Skeletal muscle satellite cell (primary cell): ENCODE results near the gene ZNF581.

ENCODE experiments used
- H3K27me3 ChIP-seq: 2 replicates; pipeline ENCODE4 v1.7.0; 2013; ENCODE audit warnings: low read length; ENCODE audit not compliant: control insufficient read depth, insufficient read depth
- H3K36me3 ChIP-seq: 2 replicates; pipeline ENCODE4 v1.7.0; 2013; ENCODE audit warnings: mild to moderate bottlenecking, control low read depth, low read length; ENCODE audit not compliant: insufficient read depth
- H3K4me1 ChIP-seq: 2 replicates; pipeline ENCODE4 v1.7.0; 2013; ENCODE audit warnings: low read length; ENCODE audit not compliant: control insufficient read depth, insufficient read depth
- H3K4me2 ChIP-seq: 2 replicates; pipeline ENCODE4 v1.7.0; 2013; ENCODE audit warnings: mild to moderate bottlenecking, low read length
- H3K4me3 ChIP-seq: 2 replicates; pipeline ENCODE4 v1.7.0; 2013; ENCODE audit warnings: low read length
- H3K9ac ChIP-seq: 2 replicates; pipeline ENCODE4 v1.7.0; 2013; ENCODE audit warnings: mild to moderate bottlenecking, low read depth, low read length, moderate library complexity
- H3K9me3 ChIP-seq: replicated peaks from 2 replicates; pipeline ENCODE4 v1.7.0; 2013; ENCODE audit warnings: mild to moderate bottlenecking, control low read depth, low read length

Gene ZNF581

GRCh38 chr19:55636723-55637122, 6.7 kb upstream of the ZNF581 start:
- Histone ChIP-seq H3K9me3 (no peaks in the 10 kb centered on the region), H3K36me3 (no peaks in the 10 kb centered on the region), H3K4me1 (peaks cover 27% of the 10 kb centered on the region), H3K4me3 (peak overlapping the region; percentile 85), H3K9ac (no peak overlapping the region), H3K4me2 (peak overlapping the region; percentile 87), H3K27me3 (no peaks in the 10 kb centered on the region)

- H3K4me1 ChIP-seq, result peaks cover 33% of the 10 kb centered on the region
- H3K4me2 ChIP-seq, result no peak overlapping the region
- H3K36me3 ChIP-seq, result no peaks in the 10 kb centered on the region
- H3K9ac ChIP-seq, result no peak overlapping the region
- no peaks in the 10 kb centered on the region for H3K27me3 ChIP-seq
- H3K9me3 ChIP-seq, result no peaks in the 10 kb centered on the region
- no peak overlapping the region for H3K4me3 ChIP-seq
Observed at GRCh38 chr19:55637534-55637933, 5.9 kb upstream of the ZNF581 start.

- Histone ChIP-seq H3K36me3 (no peaks in the 10 kb centered on the region), H3K9me3 (no peaks in the 10 kb centered on the region)
Observed at GRCh38 chr19:55638864-55639359, 4.5 kb upstream of the ZNF581 start.

GRCh38 chr19:55640043-55640576, 3.3 kb upstream of the ZNF581 start:
- Histone ChIP-seq H3K4me3 (peak overlapping the region; percentile 94), H3K36me3 (peaks cover 7% of the 10 kb centered on the region), H3K4me1 (peaks cover 46% of the 10 kb centered on the region), H3K9me3 (no peaks in the 10 kb centered on the region), H3K9ac (peak overlapping the region; percentile 90), H3K4me2 (peak overlapping the region; percentile 92), H3K27me3 (no peaks in the 10 kb centered on the region)

More at GRCh38 chr19:55638864-55639359, 4.5 kb upstream of the ZNF581 start:
- no peak overlapping the region for H3K4me2 ChIP-seq
- H3K4me3 ChIP-seq, result no peak overlapping the region
- no peak overlapping the region for H3K9ac ChIP-seq
- no peaks in the 10 kb centered on the region for H3K27me3 ChIP-seq
- peaks cover 40% of the 10 kb centered on the region for H3K4me1 ChIP-seq

- no peaks in the 10 kb centered on the region for H3K27me3 ChIP-seq
- peaks cover 12% of the 10 kb centered on the region for H3K36me3 ChIP-seq
- H3K4me2 ChIP-seq, result peak within 1 kb of the TSS; percentile 92
- peak within 1 kb of the TSS; percentile 94 for H3K4me3 ChIP-seq
- peak within 1 kb of the TSS; percentile 90 for H3K9ac ChIP-seq
- peaks cover 46% of the 10 kb centered on the region for H3K4me1 ChIP-seq
- H3K9me3 ChIP-seq, result no peaks in the 10 kb centered on the region
Observed at GRCh38 chr19:55640577-55641425, 2.6 kb upstream of the ZNF581 start, which contains the start of gene ZNF580. ZNF580 (plus strand) TSS chr19:55641002; CDS start chr19:55642509, 1,507 bp downstream.

GRCh38 chr19:55641426-55642152, 1.9 kb upstream of the ZNF581 start:
- H3K27me3 ChIP-seq, result no peaks in the 10 kb centered on the region
- H3K4me3 ChIP-seq, result peak overlapping the region; percentile 94
- peaks cover 38% of the 10 kb centered on the region for H3K4me1 ChIP-seq
- peaks cover 12% of the 10 kb centered on the region for H3K36me3 ChIP-seq
- H3K4me2 ChIP-seq, result peak overlapping the region; percentile 92
- H3K9ac ChIP-seq, result peak overlapping the region; percentile 90
- H3K9me3 ChIP-seq, result no peaks in the 10 kb centered on the region

- Histone ChIP-seq H3K27me3 (no peaks in the 10 kb centered on the region), H3K4me3 (peak overlapping the region; percentile 94), H3K4me2 (peak overlapping the region; percentile 92), H3K9ac (peak overlapping the region; percentile 90), H3K36me3 (peaks cover 12% of the 10 kb centered on the region), H3K4me1 (peaks cover 42% of the 10 kb centered on the region), H3K9me3 (no peaks in the 10 kb centered on the region)
Observed at GRCh38 chr19:55642153-55643002, 1.1 kb upstream of the ZNF581 start.

- peaks cover 12% of the 10 kb centered on the region for H3K36me3 ChIP-seq
Observed at GRCh38 chr19:55643887-55644176, 383 bp downstream of the ZNF581 start.

GRCh38 chr19:55644191-55644833, 863 bp downstream of the ZNF581 start:
- Histone ChIP-seq H3K4me1 (peaks cover 54% of the 10 kb centered on the region), H3K9ac (peak overlapping the region; percentile 90), H3K27me3 (no peaks in the 10 kb centered on the region), H3K36me3 (peaks cover 12% of the 10 kb centered on the region), H3K9me3 (no peaks in the 10 kb centered on the region), H3K4me3 (peak overlapping the region; percentile 94), H3K4me2 (peak overlapping the region; percentile 92)

More at GRCh38 chr19:55643887-55644176, 383 bp downstream of the ZNF581 start:
- Histone ChIP-seq H3K9me3 (no peaks in the 10 kb centered on the region), H3K4me3 (peak overlapping the region; percentile 94), H3K9ac (peak overlapping the region; percentile 90), H3K4me2 (peak overlapping the region; percentile 92), H3K4me1 (peaks cover 49% of the 10 kb centered on the region), H3K27me3 (no peaks in the 10 kb centered on the region)

- Histone ChIP-seq H3K4me2 (peak overlapping the region; percentile 92), H3K4me1 (peaks cover 52% of the 10 kb centered on the region), H3K9ac (peak overlapping the region; percentile 90), H3K27me3 (no peaks in the 10 kb centered on the region), H3K4me3 (peak overlapping the region; percentile 94), H3K9me3 (no peaks in the 10 kb centered on the region), H3K36me3 (peaks cover 12% of the 10 kb centered on the region)
Observed at GRCh38 chr19:55644842-55645511, 1.5 kb downstream of the ZNF581 start.
